Embryonic facial prominence (tissue), 1 donor: ENCODE measurements around the gene DDTL.

Experiments
- DNase-seq: peaks from one replicate; pipeline ENCODE4 v3.0.0-alpha.2; 2016; ENCODE audit errors: extremely low spot score

Gene DDTL

GRCh38 chr22:24006207-24006913, 39.7 kb downstream of the DDTL start:
- DNase-seq = no peak

- no peak for DNase-seq
Observed at GRCh38 chr22:24006914-24007214, 40.2 kb downstream of the DDTL start.

- DNase-seq = no peak
Observed at GRCh38 chr22:24007253-24008021, 40.7 kb downstream of the DDTL start.

DNA sequence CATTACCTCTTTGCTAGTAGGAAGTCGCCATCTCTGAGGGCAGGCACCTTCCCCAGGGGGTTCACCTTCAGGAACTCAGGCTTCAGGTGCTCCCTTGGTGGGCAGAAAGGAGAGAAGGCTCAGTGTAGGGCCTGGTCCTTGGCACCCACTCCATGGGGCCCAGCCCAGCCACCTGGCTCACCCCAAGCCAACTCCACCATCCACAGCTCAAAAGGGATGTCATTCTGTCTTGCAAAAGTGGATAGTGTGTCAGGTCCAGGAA, 41.3 kb downstream of the DDTL start:
- no peak for DNase-seq

GRCh38 chr22:24008381-24009226, 41.9 kb downstream of the DDTL start:
- no peak for DNase-seq

GRCh38 chr22:24009227-24010017, 42.7 kb downstream of the DDTL start:
- DNase-seq = no peak

DNA sequence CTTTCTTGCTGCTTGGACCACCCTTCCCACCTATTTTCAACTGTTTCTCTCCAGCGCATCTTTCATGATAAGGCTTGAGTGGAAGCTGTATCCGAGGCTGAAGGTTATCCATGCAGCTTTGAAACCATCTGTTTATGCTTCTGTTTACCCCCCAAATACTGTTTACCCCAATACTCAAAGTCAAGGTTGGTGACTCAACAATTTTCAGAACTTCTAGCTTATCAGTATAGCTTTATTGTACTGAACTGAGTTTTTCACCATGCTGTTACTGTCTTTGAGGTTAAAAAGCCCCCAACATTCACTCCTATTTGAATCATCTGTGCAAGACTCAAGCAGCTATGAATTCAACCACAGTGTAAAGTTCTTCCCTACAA, 43.3 kb downstream of the DDTL start:
- no peak for DNase-seq

GRCh38 chr22:24011735-24012068, 45.0 kb downstream of the DDTL start:
- DNase-seq = no peak

GRCh38 chr22:24016156-24016555, 49.5 kb downstream of the DDTL start:
- DNase-seq = no peak

GRCh38 chr22:24021304-24021703, 54.6 kb downstream of the DDTL start:
- DNase-seq = no peak
